Activated CD4-positive, alpha-beta T cell treated with anti-CD3 and anti-CD28 coated beads for 36 hours (primary cell): ENCODE data around the gene RAB4B. TPM values are rescaled to one million over a fixed set of nuclear protein-coding genes. Genes with fewer than 3 reads are reported as not detected.
"Not testable (repeated sequence)": the region's sequence is repeated elsewhere in the genome, so short reads cannot be mapped to it uniquely, and the experiment has no call there.

ENCODE experiments used
- ATAC-seq: fragments of 200-7000 bp; cut with Tn5 transposase; one replicate; pipeline ENCODE4 v1.10.0; 2021; ENCODE audit warnings: mild to moderate bottlenecking, moderate library complexity
- CTCF ChIA-PET: fragments of 350-600 bp; sonication (Branson Sonifier 250); formaldehyde crosslinking; loops from one replicate; lab custom pipeline; 2021; ENCODE audit warnings: antibody characterized with exemption; lab: Charles Lee
- POLR2A ChIA-PET: fragments of 350-600 bp; sonication (Branson Sonifier 250); formaldehyde crosslinking; loops from one replicate; lab custom pipeline; 2021; ENCODE audit warnings: antibody characterized with exemption, inconsistent platforms; lab: Charles Lee
- DNase-seq: peaks from one replicate; pipeline ENCODE4 v3.0.0-alpha.2; 2020
- H3K27ac Mint-ChIP-seq: one replicate; pipeline ENCODE4 v1.8.0; 2021; ENCODE audit warnings: mixed read lengths
- H3K27me3 Mint-ChIP-seq: one replicate; pipeline ENCODE4 v1.8.0; 2021; ENCODE audit warnings: mixed read lengths
- H3K36me3 Mint-ChIP-seq: one replicate; pipeline ENCODE4 v1.8.0; 2021; ENCODE audit warnings: low read depth, mixed read lengths
- H3K4me1 Mint-ChIP-seq: one replicate; pipeline ENCODE4 v1.8.0; 2021; ENCODE audit warnings: mixed read lengths
- H3K4me3 Mint-ChIP-seq: one replicate; pipeline ENCODE4 v1.8.0; 2021; ENCODE audit warnings: mild to moderate bottlenecking, moderate library complexity, mixed read lengths
- H3K9me3 Mint-ChIP-seq: one replicate; pipeline ENCODE4 v1.8.0; 2021; ENCODE audit warnings: low read depth, mixed read lengths
- intact Hi-C, 2 experiments: fragments of 100-400 bp; cut with DNase I in 1 of 2; cut with micrococcal nuclease in 1 of 2; formaldehyde crosslinking; loops; one replicate each; pipeline versions ENCODE4 v1.14.2 to v1.15.1; 2022 to 2024; cut with DNase I, micrococcal nuclease
- total RNA-seq, 2 experiments: library from RNA; stranded (reverse); gene quantifications; one replicate each; pipeline ENCODE4 v1.2.3, GENCODE V29; 2021

The RAB4B gene
- total RNA-seq, 2 experiments from 2014 or later, result 26.4 to 33.7 TPM

DNA sequence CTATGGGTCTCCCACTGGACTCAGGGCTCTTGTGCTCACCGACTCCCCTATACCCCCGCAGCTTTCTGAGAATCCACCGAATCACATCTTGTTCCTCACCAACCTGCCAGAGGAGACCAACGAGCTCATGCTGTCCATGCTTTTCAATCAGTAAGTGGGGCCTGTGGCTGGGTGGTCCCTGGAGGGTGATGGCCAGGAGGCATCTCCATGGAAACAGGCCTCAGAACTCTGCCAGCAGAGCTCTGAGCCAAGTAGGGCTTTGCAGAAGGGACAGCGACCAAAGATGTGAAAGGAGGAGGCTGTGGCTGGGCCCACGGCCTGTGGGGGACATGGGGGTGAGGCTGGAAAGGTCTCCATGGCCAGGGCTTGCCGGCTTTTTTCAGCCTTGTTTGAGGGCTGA is 14.5 kb upstream of the RAB4B start:
- ChIA-PET POLR2A (interaction anchor here (1.3 kb wide), 1 partner anchor 9 kb away, joined by 3 read pairs; no protein-coding TSS in a partner anchor), CTCF (interaction anchor here (0.6 to 1.1 kb wide), 3 partner anchors 44 to 1025 kb away, joined by 3 read pairs; no protein-coding TSS in a partner anchor)
- intact Hi-C loops, result no loop called here
- ATAC-seq, result no peak
- Mint-ChIP-seq H3K4me3 (no peak overlapping the region), H3K27me3 (no peaks in the 10 kb centered on the region), H3K4me1 (peaks cover 52% of the 10 kb centered on the region), H3K9me3 (no peaks in the 10 kb centered on the region), H3K27ac (no peak overlapping the region), H3K36me3 (peaks cover 72% of the 10 kb centered on the region)
- no peak for DNase-seq

DNA sequence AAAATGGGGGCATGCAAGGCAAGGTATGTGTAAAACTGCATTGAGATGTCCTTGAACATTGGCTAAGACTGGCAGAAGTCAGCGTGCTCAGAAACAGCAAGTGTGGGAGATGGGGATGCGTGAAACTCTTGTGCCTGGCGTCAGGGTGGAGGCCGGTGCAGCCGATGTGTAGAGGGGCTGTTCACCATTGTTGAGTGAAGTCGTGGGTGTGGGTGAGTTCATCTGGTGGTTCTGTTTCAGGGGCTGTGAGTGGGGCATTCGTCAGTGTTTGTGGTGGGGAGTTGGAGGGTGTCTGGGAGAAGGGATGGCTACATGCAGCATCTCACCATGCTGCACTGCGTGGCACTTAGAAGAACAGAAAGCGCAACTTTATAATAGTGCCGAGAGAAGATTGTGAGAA is 14.1 kb upstream of the RAB4B start:
- H3K4me1 Mint-ChIP-seq, result peaks cover 52% of the 10 kb centered on the region
- peaks cover 74% of the 10 kb centered on the region for H3K36me3 Mint-ChIP-seq
- ChIA-PET CTCF (interaction anchor here (0.6 to 1.1 kb wide), 2 partner anchors 43 to 1025 kb away, joined by 3 read pairs; no protein-coding TSS in a partner anchor), POLR2A (interaction anchor here (1.3 kb wide), 1 partner anchor 10 kb away, joined by 3 read pairs; no protein-coding TSS in a partner anchor)
- DNase-seq, result no peak
- H3K4me3 Mint-ChIP-seq, result no peak overlapping the region
- H3K27me3 Mint-ChIP-seq, result no peaks in the 10 kb centered on the region
- peak overlapping the region; percentile 48 for H3K27ac Mint-ChIP-seq
- intact Hi-C loops, result no loop called here
- H3K9me3 Mint-ChIP-seq, result no peaks in the 10 kb centered on the region
- no peak for ATAC-seq

DNA sequence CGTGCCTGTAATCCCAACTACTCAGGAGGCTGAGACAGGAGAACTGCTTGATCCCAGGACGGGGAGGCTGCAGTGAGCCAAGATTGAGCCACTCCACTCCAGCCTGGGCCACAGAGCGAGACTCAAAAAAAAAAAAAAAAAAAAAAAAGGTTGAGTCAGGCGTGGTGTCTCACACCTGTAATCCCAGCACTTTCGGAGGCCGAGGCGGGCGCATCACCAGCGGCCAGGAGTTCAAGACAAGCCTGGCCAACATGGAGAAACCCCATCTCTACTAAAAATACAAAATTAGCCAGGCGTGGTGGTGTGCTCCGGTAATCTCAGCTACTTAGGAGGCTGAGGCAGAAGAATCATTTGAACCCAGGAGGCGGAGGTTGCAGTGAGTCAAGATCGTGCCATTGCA is 11.7 kb upstream of the RAB4B start:
- POLR2A ChIA-PET, result interaction anchor here (1.6 kb wide), 1 partner anchor 16 kb away, joined by 8 read pairs; the partner anchor contains the start of gene ACTMAP
- DNase-seq, ATAC-seq, H3K27me3 Mint-ChIP-seq, H3K9me3 Mint-ChIP-seq, H3K4me3 Mint-ChIP-seq, intact Hi-C loops: not testable (repeated sequence)
- H3K27ac Mint-ChIP-seq, result peak overlapping the region; percentile 25
- H3K36me3 Mint-ChIP-seq, result peaks cover 71% of the 10 kb centered on the region
- CTCF ChIA-PET, result interaction anchor here (0.9 to 1.2 kb wide), 2 partner anchors 9 to 12 kb away, joined by 3 read pairs; partner anchors contain the start of gene RAB4B
- peaks cover 39% of the 10 kb centered on the region for H3K4me1 Mint-ChIP-seq

DNA sequence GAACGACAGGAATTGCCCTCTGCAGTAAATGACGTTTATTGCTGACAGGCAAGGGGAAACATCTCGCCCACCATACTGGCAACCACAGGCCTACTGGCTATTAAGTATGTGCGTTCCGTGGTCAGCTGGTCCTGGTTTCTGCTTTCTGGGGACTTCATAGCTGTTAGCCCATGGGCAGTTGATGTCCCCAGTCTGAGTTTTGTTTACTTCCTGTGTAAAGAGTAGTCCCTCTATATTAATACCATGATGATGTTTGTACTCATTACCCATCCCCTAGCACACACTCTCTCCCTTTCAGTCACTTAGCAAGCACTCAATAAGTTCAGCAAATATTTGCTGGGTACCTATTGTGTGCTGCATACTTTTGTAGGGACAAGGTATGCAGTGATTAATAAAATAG is 9.2 kb upstream of the RAB4B start:
- DNase-seq, result no peak
- no peak for ATAC-seq
- Mint-ChIP-seq H3K9me3 (no peaks in the 10 kb centered on the region), H3K4me1 (peaks cover 19% of the 10 kb centered on the region), H3K27me3 (no peaks in the 10 kb centered on the region), H3K4me3 (no peak overlapping the region), H3K36me3 (peaks cover 53% of the 10 kb centered on the region), H3K27ac (no peak overlapping the region)
- ChIA-PET CTCF (interaction anchor here (1.2 kb wide), 1 partner anchor 11 kb away, joined by 3 read pairs; no protein-coding TSS in a partner anchor), POLR2A (no interaction called here)
- intact Hi-C loops, result no loop called here

DNA sequence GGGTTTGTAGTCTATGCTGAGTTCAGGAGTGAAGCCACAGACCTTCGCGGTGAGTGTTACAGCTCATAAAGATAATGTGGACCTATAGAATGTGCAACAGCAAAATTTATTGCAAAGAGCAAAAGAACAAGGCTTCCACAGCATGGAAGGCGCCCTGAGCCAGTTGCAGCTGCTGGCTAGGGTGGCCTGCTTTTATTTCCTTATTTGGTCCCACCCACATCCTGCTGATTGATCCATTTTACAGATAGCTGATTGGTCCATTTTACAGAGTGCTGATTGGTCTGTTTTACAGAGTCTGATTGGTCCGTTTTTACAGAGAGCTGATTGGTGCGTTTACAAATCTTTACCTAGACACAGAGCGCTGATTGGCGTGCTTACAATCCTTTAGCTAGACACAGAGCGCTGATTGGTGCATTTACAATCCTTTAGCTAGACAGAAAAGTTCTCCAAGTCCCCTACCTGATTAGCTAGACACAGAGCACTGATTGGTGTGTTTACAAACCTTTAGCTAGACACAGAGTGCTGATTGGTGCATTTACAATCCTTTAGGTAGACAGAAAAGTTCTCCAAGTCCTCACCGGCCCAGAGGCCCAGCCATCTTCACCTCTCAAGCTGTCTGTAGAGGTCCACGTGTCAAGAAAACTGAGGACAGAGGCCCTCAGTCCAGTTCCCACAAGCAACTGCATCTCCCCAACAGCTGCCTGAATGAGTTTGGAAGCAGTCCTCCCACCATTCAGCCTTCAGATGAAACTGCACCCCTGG is 6.8 kb upstream of the RAB4B start:
- DNase-seq, H3K4me3 Mint-ChIP-seq, H3K27ac Mint-ChIP-seq, H3K9me3 Mint-ChIP-seq, H3K4me1 Mint-ChIP-seq, H3K27me3 Mint-ChIP-seq, intact Hi-C loops: not testable (repeated sequence)
- ChIA-PET POLR2A (interaction anchor here (0.7 to 1.2 kb wide), 4 partner anchors 15 to 35 kb away, joined by 3 read pairs; partner anchors contain the start of gene ACTMAP), CTCF (interaction anchor here (0.8 to 1.4 kb wide), 4 partner anchors 13 to 48 kb away, joined by 3 to 4 read pairs (median 3); no protein-coding TSS in a partner anchor)
- ATAC-seq, result peak; percentile 32
- H3K36me3 Mint-ChIP-seq, result peaks cover 31% of the 10 kb centered on the region

DNA sequence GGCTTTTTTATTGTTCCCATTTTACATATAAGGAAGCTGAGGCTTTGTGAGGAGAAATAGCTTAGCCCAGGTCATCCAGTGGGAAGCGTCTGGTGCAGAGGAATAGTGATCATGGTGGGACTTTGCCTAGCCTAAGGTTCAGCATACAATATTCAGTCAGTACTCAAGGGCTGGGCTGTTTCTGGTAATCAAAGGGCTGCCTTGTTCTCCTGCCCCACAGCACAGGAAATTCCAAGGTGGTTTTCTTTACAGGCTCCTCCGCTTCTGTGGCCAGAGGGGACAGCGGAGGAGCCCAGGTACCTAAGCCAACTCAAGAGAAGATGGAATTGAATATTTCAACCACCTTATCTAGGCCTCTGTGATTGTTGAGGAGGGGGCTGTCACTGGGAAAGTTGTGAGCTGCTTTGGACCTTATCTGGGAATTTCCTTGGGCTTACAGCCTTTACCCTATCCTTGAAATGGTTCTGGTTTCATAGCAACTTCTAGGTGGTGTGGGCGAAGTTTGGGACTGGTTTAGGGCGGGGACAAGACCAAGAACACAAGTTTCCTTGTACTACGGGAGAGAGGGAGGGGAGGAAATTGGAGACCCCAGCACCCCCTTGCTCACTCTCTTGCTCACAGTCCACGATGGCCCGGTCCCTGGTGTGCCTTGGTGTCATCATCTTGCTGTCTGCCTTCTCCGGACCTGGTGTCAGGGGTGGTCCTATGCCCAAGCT is 3.0 kb upstream of the RAB4B start, which contains the start of gene MIA:
Gene MIA, plus strand, starts transcription at position 606 of the 716 bp plus-strand sequence. Its CDS starts 22 bp downstream, at position 628.
- H3K27ac Mint-ChIP-seq, result no peak within 1 kb of the TSS
- intact Hi-C loops, result no loop called here

DNA sequence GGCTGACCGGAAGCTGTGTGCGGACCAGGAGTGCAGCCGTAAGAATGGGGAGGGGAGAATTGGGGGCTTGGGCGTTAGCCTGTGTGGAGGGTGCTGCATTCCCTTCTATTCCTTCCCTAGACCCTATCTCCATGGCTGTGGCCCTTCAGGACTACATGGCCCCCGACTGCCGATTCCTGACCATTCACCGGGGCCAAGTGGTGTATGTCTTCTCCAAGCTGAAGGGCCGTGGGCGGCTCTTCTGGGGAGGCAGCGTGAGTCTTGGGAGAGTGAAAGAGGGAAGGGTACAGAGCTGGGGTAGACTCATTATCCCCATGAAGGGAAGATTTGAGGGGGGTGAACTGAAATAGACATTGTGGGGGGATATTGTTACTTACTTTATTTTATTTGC is 2.4 kb upstream of the RAB4B start:
- no peak for ATAC-seq
- Mint-ChIP-seq H3K4me1 (peaks cover 33% of the 10 kb centered on the region), H3K4me3 (no peak overlapping the region), H3K36me3 (peaks cover 12% of the 10 kb centered on the region), H3K27me3 (no peaks in the 10 kb centered on the region), H3K9me3 (no peaks in the 10 kb centered on the region), H3K27ac (no peak overlapping the region)
- ChIA-PET POLR2A (no interaction called here), CTCF (no interaction called here)
- DNase-seq, result no peak
- intact Hi-C loops, result loop anchor here in 1 of 2 experiments (2.0 kb wide), 1 partner anchor 171 kb away; no protein-coding TSS in a partner anchor

More for the DNA sequence above, 3.0 kb upstream of the RAB4B start, which contains the start of gene MIA:
- no peaks in the 10 kb centered on the region for H3K9me3 Mint-ChIP-seq
- CTCF ChIA-PET, result no interaction called here
- ATAC-seq (no peak), DNase-seq (no peak)
- H3K4me3 Mint-ChIP-seq, result no peak within 1 kb of the TSS
- H3K36me3 Mint-ChIP-seq, result peaks cover 14% of the 10 kb centered on the region
- H3K4me1 Mint-ChIP-seq, result peaks cover 27% of the 10 kb centered on the region
- POLR2A ChIA-PET, result no interaction called here
- H3K27me3 Mint-ChIP-seq, result no peaks in the 10 kb centered on the region

DNA sequence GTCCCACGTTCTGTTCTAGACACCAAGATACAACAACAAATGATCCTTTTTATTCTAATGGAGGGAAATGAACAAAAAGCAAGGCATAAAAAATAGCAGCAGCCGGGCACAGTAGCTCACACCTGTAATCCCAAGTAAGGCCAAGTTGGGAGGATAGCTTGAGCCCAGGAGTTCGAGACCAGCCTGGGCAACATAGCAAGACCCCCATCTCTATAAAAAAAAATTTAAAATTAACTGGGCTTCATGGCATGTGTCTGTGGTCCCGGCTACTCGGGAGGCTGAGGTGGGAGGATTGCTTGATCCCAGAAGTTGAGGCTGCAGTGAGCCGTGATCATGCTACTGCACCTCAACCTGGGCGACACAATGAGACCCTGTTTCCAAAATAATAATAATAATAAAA is 1.7 kb upstream of the RAB4B start:
- no peaks in the 10 kb centered on the region for H3K27me3 Mint-ChIP-seq
- H3K27ac Mint-ChIP-seq, result no peak overlapping the region
- ATAC-seq (no peak), DNase-seq (no peak)
- no peak overlapping the region for H3K4me3 Mint-ChIP-seq
- peaks cover 37% of the 10 kb centered on the region for H3K4me1 Mint-ChIP-seq
- H3K9me3 Mint-ChIP-seq, result no peaks in the 10 kb centered on the region
- intact Hi-C loops, result loop anchor here in 1 of 2 experiments (2.0 kb wide), 1 partner anchor 172 kb away; no protein-coding TSS in a partner anchor
- H3K36me3 Mint-ChIP-seq, result peaks cover 7% of the 10 kb centered on the region
- ChIA-PET CTCF (interaction anchor here (0.9 to 4.5 kb wide), 5 partner anchors 9 to 26 kb away, joined by 3 to 47 read pairs (median 17); partner anchors contain the start of genes ACTMAP, EGLN2 and SNRPA), POLR2A (interaction anchor here (1.9 to 3.6 kb wide), 3 partner anchors 18 to 25 kb away, joined by 7 to 46 read pairs (median 13); partner anchors contain the start of genes ACTMAP and SNRPA)

DNA sequence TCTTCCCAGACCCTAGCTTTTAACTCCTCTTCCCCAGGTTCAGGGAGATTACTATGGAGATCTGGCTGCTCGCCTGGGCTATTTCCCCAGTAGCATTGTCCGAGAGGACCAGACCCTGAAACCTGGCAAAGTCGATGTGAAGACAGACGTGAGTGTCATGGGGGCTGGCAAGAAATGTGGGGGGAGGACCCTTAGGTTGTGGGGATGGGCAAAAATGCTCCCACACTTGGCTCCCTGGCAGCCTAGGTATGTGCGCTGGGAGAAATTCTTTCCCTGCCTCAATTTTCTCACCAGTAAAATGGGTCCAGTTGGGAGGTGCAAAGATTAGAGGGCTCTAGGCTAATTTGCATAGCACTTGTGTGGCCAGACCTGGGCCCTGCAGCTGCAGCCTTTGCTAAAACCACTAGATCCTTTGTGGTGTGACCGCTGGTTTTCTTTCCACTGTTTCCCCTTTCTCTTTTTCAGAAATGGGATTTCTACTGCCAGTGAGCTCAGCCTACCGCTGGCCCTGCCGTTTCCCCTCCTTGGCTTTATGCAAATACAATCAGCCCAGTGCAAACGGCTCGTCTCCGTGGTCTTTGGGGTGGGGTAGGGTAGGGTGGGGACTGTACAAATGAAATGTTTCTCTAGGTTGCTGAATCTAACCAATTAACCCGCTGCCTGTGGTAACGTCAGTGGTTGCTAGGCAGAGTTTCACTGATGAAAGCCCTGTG is 959 bp upstream of the RAB4B start:
- no peaks in the 10 kb centered on the region for H3K27me3 Mint-ChIP-seq
- no peaks in the 10 kb centered on the region for H3K9me3 Mint-ChIP-seq
- H3K36me3 Mint-ChIP-seq, result peaks cover 6% of the 10 kb centered on the region
- DNase-seq, result peak; percentile 94
- peak overlapping the region; percentile 84 for H3K4me3 Mint-ChIP-seq
- intact Hi-C loops, result loop anchor here in 1 of 2 experiments (1.0 to 2.0 kb wide), 2 partner anchors 22 to 172 kb away; no protein-coding TSS in a partner anchor
- H3K27ac Mint-ChIP-seq, result peak overlapping the region; percentile 94
- H3K4me1 Mint-ChIP-seq, result peaks cover 38% of the 10 kb centered on the region
- ChIA-PET POLR2A (interaction anchor here (0.6 to 3.6 kb wide), 8 partner anchors 19 to 783 kb away, joined by 3 to 46 read pairs (median 9); partner anchors contain the start of genes ACTMAP, COQ8B, EGLN2 and HNRNPUL1), CTCF (interaction anchor here (0.6 to 4.5 kb wide), 14 partner anchors 9 to 1332 kb away, joined by 3 to 47 read pairs (median 7); partner anchors contain the start of genes ACTMAP, COQ8B, EGLN2 and HNRNPUL1)
- ATAC-seq, result peak; percentile 68

DNA sequence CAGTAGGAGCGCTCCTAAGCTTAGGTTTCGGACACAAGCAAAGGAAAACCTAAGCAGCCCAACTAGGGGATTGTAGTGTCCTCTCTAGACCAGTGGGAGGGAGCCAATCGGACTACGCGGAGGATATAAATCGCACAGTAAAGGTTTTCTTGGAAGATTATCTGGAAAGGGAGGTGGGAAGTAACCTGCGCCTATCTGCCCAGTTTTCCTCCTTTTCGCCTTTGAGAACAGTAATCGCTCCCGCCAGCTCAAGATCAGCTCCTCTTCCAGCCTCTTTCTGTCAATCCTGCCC is 456 bp upstream of the RAB4B start:
- Mint-ChIP-seq H3K4me1 (peaks cover 38% of the 10 kb centered on the region), H3K36me3 (peaks cover 8% of the 10 kb centered on the region), H3K9me3 (no peaks in the 10 kb centered on the region), H3K27ac (peak overlapping the region; percentile 94), H3K4me3 (peak overlapping the region; percentile 84), H3K27me3 (no peaks in the 10 kb centered on the region)
- no peak for ATAC-seq
- POLR2A ChIA-PET, result interaction anchor here (0.6 to 3.6 kb wide), 10 partner anchors 16 to 782 kb away, joined by 3 to 46 read pairs (median 6); partner anchors contain the start of genes ACTMAP, COQ8B, EGLN2 and HNRNPUL1
- CTCF ChIA-PET, result interaction anchor here (0.6 to 4.5 kb wide), 14 partner anchors 9 to 1332 kb away, joined by 3 to 47 read pairs (median 7); partner anchors contain the start of genes ACTMAP, COQ8B, EGLN2 and HNRNPUL1
- intact Hi-C loops, result loop anchor here in 1 of 2 experiments (1.0 to 2.0 kb wide), 2 partner anchors 22 to 173 kb away; no protein-coding TSS in a partner anchor
- no peak for DNase-seq
